Uterus (tissue), 2 donors: ENCODE data around the gene ZNF860.

Experiments
- CTCF ChIP-seq, 4 experiments: fragments of 200-600 bp in 2 of 4; fragments of 450-650 bp in 2 of 4; sonication (generic) in 2 of 4; IDR thresholded peaks; one replicate each; pipeline ENCODE4 v1.5.1; 2016 to 2019; ENCODE audit warnings: antibody characterized with exemption in 4 of 4, mild to moderate bottlenecking in 2 of 4, moderate library complexity in 1 of 4
- POLR2A ChIP-seq, 2 donors: fragments of 450-650 bp; IDR thresholded peaks; one replicate each; pipeline ENCODE4 v1.6.1; 2016; ENCODE audit warnings: antibody characterized with exemption in 2 of 2, mild to moderate bottlenecking in 1 of 2, moderate library complexity in 1 of 2

DNA sequence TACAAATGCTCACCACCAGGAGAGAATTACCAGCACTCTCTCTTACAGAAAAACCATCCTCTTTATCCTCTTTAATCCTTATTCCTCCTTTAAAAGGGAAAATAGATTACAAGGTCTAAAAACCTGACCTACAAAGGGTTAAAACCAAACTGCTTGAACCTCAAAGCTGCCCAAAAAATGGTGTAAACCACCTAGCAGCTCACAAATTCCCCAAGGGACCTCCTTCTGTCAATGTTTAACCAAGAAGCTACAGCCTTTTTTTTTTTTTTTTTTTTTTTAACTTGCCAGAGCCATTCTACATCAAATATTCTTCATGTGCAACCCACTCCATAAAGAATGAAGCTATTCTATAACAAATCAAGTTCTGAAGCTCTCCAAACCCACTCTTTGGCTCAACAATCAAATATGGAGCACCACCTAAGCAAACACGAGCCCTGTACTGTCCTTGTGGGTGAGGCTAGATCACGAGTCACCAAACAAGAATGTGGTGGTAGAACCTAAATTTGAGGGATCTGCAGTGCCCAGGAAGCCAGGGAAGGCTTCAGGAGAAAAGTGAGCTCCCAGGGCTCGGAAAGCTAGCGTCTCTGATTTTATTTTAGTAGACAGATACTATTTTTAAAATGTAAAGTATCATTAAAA lies 20.6 kb upstream of the ZNF860 start:
- no peak for TF ChIP-seq CTCF (IDR thresholded peaks at IDR 0.05)
- no peak for TF ChIP-seq POLR2A (IDR thresholded peaks at IDR 0.05)
